H1 (cell line): ENCODE data around the gene RNF41.

Experiments used
- EZH2 ChIP-seq: fragments of 200-600 bp; sonication (generic); IDR thresholded peaks from 2 replicates; pipeline ENCODE4 v1.7.1; 2012; ENCODE audit warnings: low read depth, mild to moderate bottlenecking, moderate library complexity, low read length, inconsistent platforms; ENCODE audit not compliant: severe bottlenecking
- TF ChIP-seq, protein P1 (sequence below), 3 experiments: IDR thresholded peaks; 1 replicate in 2 of 3; 2 replicates in 1 of 3; pipeline versions ENCODE4 v1.5.1 to v1.6.1; 2011; ENCODE audit warnings: low read length in 3 of 3, mild to moderate bottlenecking in 3 of 3, inconsistent platforms in 2 of 3, low read depth in 1 of 3, moderate library complexity in 1 of 3; ENCODE audit not compliant: insufficient read depth in 1 of 3; ENCODE audit errors: control extremely low read depth in 1 of 3
- TF ChIP-seq, protein P2 (sequence below): IDR thresholded peaks from 2 replicates; pipeline ENCODE4 v1.6.1; 2012; ENCODE audit warnings: inconsistent platforms

DNA sequence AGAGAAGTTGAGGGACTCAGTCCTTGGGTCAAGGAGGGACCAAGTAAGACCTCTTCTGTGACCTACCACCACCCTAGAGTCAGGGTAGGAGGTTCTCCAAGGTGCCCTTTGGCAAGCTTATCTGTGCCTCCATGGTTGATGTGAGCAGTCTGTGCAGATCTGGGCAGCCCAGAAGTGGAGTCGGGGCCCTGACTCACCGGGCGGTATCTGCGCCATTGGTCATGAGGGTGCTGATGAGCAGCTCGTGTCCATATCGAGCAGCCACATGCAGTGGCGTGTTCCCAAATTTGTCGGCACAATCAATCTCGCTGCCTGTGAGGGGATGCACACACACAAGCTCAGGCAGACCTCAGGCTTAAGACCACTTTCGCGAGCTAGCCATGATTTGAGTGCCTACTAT lies 31.4 kb upstream of the RNF41 start:
- TF ChIP-seq EZH2: no peak
- TF ChIP-seq, protein P1, sequence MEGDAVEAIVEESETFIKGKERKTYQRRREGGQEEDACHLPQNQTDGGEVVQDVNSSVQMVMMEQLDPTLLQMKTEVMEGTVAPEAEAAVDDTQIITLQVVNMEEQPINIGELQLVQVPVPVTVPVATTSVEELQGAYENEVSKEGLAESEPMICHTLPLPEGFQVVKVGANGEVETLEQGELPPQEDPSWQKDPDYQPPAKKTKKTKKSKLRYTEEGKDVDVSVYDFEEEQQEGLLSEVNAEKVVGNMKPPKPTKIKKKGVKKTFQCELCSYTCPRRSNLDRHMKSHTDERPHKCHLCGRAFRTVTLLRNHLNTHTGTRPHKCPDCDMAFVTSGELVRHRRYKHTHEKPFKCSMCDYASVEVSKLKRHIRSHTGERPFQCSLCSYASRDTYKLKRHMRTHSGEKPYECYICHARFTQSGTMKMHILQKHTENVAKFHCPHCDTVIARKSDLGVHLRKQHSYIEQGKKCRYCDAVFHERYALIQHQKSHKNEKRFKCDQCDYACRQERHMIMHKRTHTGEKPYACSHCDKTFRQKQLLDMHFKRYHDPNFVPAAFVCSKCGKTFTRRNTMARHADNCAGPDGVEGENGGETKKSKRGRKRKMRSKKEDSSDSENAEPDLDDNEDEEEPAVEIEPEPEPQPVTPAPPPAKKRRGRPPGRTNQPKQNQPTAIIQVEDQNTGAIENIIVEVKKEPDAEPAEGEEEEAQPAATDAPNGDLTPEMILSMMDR (IDR thresholded peaks at IDR 0.05; ENCODE audit: control extremely low read depth in 1 of 3, insufficient read depth in 1 of 3, low read depth in 1 of 3, low read length in 3 of 3): no peak
- TF ChIP-seq, protein P2, sequence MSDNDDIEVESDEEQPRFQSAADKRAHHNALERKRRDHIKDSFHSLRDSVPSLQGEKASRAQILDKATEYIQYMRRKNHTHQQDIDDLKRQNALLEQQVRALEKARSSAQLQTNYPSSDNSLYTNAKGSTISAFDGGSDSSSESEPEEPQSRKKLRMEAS: no peak
